Upper lobe of left lung (tissue), 6 donors: ENCODE data around the gene HIGD2B. TPM values are rescaled to one million over a fixed set of nuclear protein-coding genes. Genes with fewer than 3 reads are reported as not detected.
"Not testable (repeated sequence)": the region's sequence is repeated elsewhere in the genome, so short reads cannot be mapped to it uniquely, and the experiment has no call there.

Experiments
- ATAC-seq, 2 donors: fragments of 200-7000 bp; cut with Tn5 transposase; one replicate each; pipeline ENCODE4 v1.9.1; 2022; ENCODE audit warnings: mild to moderate bottlenecking in 2 of 2, moderate library complexity in 2 of 2; ENCODE audit not compliant: low FRiP score in 2 of 2
- DNase-seq, 2 donors: peaks; one replicate each; pipeline ENCODE4 v3.0.0-alpha.2; 2019 to 2020
- H3K27ac ChIP-seq, 4 donors: fragments of 200-600 bp; sonication (generic); one replicate each; pipeline ENCODE4 v1.5.1; 2016 to 2019
- H3K27me3 ChIP-seq, 4 donors: fragments of 200-600 bp; sonication (generic); one replicate each; pipeline ENCODE4 v1.5.1; 2017 to 2019
- H3K36me3 ChIP-seq, 4 donors: fragments of 200-600 bp; sonication (generic); one replicate each; pipeline ENCODE4 v1.5.1; 2016 to 2019
- H3K4me1 ChIP-seq, 4 donors: fragments of 200-600 bp; sonication (generic); one replicate each; pipeline ENCODE4 v1.5.1; 2018 to 2019
- H3K4me3 ChIP-seq, 4 donors: fragments of 200-600 bp; sonication (generic); one replicate each; pipeline ENCODE4 v1.5.1; 2017 to 2019; ENCODE audit warnings: mild to moderate bottlenecking in 2 of 4, moderate library complexity in 1 of 4
- H3K9me3 ChIP-seq, 4 donors: fragments of 200-600 bp; sonication (generic); one replicate each; pipeline ENCODE4 v1.5.1; 2018 to 2019
- CTCF ChIP-seq, 6 experiments: fragments of 450-650 bp in 4 of 6; fragments of 200-600 bp in 2 of 6; sonication (generic) in 2 of 6; IDR thresholded peaks; one replicate each; pipeline ENCODE4 v1.5.1; 2016 to 2019; ENCODE audit warnings: antibody characterized with exemption in 6 of 6
- EP300 ChIP-seq, 4 donors: sonication (generic); formaldehyde crosslinking; IDR thresholded peaks; one replicate each; pipeline ENCODE4 v1.5.1; 2017; ENCODE audit warnings: antibody characterized with exemption in 4 of 4, control low read depth in 2 of 4
- POLR2A ChIP-seq, 4 donors: fragments of 450-650 bp; IDR thresholded peaks; one replicate each; pipeline ENCODE4 v1.5.1; 2016 to 2017; ENCODE audit warnings: antibody characterized with exemption in 4 of 4, mild to moderate bottlenecking in 2 of 4
- POLR2AphosphoS5 ChIP-seq, 2 donors: sonication (generic); formaldehyde crosslinking; IDR thresholded peaks; one replicate each; pipeline ENCODE4 v1.5.1; 2017; ENCODE audit warnings: antibody characterized with exemption in 2 of 2
- WGBS, 2 donors: methylation state at CpG; one replicate each; pipeline ENCODE4 v1.1.5; 2017 to 2018; 5-methylcytosine and 5-hydroxymethylcytosine counted together
- total RNA-seq, 6 donors: library from RNA; depleted of rRNA in 4 of 6; stranded (reverse); fragments of >200 nt in 4 of 6; gene quantifications; one replicate each; pipeline versions ENCODE4 v1.1.0 to v1.2.1, GENCODE V29; 2016 to 2021
- donor health status: DM: no; HTN: no; CAD: no; lungs with moderate emphysema.
- donor health status: DM: no; HTN: yes; CAD: no; lungs with severe emphysema.

HIGD2B gene
- total RNA-seq, 6 donors from 2014 or later = not detected

DNA sequence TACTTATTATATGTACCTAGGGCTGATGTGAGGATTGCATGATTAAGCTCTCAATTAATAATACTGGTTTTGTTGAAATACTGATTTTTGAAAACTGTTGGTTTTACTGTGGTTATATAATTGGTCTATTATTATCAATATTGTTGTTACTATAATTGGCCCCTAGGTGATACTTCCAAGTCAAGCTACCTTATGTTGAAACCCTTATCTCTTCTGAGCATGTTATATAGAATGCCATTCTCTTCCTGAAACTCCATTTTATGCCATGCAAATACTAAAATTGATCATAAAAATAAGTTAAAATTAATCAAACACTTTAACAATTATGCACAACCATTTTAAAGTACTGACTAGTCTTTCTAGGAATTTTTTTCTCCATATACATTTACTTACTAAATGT is 46.1 kb upstream of the HIGD2B start:
- TF ChIP-seq POLR2A (IDR thresholded peaks at IDR 0.05) (no peak), EP300 (IDR thresholded peaks at IDR 0.05) (no peak), CTCF (IDR thresholded peaks at IDR 0.05) (no peak), POLR2AphosphoS5 (IDR thresholded peaks at IDR 0.05) (no peak)
- ATAC-seq (no peak), DNase-seq (no peak)
- Histone ChIP-seq H3K4me1 (no peaks in the 10 kb centered on the region), H3K4me3 (no peak overlapping the region), H3K27me3 (no peaks in the 10 kb centered on the region), H3K27ac (no peak overlapping the region), H3K36me3 (peaks cover 8 to 57% (median 20%) of the 10 kb centered on the region in 4 donors), H3K9me3 (no peaks in the 10 kb centered on the region)

DNA sequence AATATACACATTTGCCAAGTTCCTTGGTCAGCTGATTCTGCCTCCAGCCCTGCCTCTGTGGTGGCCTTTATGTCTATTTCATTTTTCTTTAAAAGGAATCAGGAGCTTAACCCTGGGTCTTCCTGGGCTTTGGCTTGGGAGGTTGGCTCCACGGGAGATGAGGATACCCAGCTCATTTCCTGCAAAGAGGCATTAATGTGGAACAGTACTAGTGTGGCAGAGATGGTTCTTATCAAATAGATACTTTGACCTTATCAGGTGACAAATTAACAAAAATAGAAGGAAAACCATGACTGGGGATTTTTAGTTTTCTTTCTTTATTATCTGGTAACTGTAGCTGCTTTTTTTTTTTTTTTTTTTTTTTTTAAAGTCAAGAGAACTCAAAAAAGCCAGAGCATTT is 42.8 kb upstream of the HIGD2B start:
- Histone ChIP-seq H3K27me3 (no peaks in the 10 kb centered on the region), H3K4me3 (no peak overlapping the region), H3K4me1 (no peaks in the 10 kb centered on the region), H3K27ac (no peak overlapping the region), H3K9me3 (no peaks in the 10 kb centered on the region), H3K36me3 (peaks cover 3 to 34% (median 7%) of the 10 kb centered on the region in 4 donors)
- DNase-seq (no peak), ATAC-seq (no peak)
- no peak for TF ChIP-seq POLR2A (IDR thresholded peaks at IDR 0.05)
- no peak for TF ChIP-seq POLR2AphosphoS5 (IDR thresholded peaks at IDR 0.05)
- no peak for TF ChIP-seq CTCF (IDR thresholded peaks at IDR 0.05)
- no peak for TF ChIP-seq EP300 (IDR thresholded peaks at IDR 0.05)
- 86 to 96% methylated on average over 1 of the region's 1 CpG for WGBS, 2 donors

DNA sequence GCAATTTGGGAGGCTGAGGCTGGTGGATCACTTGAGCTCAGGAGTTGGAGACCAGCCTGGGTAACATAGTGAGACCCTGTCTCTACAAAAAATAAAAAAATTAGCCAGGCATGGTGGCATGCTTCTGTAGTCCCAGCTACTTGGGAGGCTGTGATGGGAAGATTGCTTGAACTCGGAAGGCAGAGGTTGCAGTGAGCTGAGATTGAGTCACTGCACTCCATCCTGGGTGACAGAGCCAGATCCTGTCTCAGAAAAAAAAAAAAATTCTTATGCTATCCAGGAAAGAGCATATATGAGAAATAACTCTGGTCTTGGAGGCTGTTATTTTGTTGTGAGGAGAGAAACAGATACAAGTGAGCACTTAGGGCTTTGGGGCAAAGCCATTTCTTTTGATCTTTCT is 42.3 kb upstream of the HIGD2B start:
- H3K4me3 ChIP-seq, H3K27me3 ChIP-seq, ATAC-seq, H3K9me3 ChIP-seq, DNase-seq, H3K27ac ChIP-seq, H3K4me1 ChIP-seq: not testable (repeated sequence)
- 87 to 94% methylated on average over 1 of the region's 1 CpG for WGBS, 2 donors
- H3K36me3 ChIP-seq = peaks cover 3 to 34% (median 7%) of the 10 kb centered on the region in 4 donors

- no peaks in the 10 kb centered on the region for H3K27me3 ChIP-seq
- DNase-seq = no peak
- H3K4me3 ChIP-seq = no peak overlapping the region
- TF ChIP-seq CTCF (IDR thresholded peaks at IDR 0.05) (no peak), EP300 (IDR thresholded peaks at IDR 0.05) (no peak), POLR2AphosphoS5 (IDR thresholded peaks at IDR 0.05) (no peak), POLR2A (IDR thresholded peaks at IDR 0.05) (no peak)
- H3K4me1 ChIP-seq = no peaks in the 10 kb centered on the region
- no peaks in the 10 kb centered on the region for H3K9me3 ChIP-seq
- H3K36me3 ChIP-seq = peaks cover 3 to 33% (median 7%) of the 10 kb centered on the region in 4 donors
- H3K27ac ChIP-seq = no peak overlapping the region
- no peak for ATAC-seq
Measured at GRCh38 chr15:72727154-72727553, 41.2 kb upstream of the HIGD2B start.

DNA sequence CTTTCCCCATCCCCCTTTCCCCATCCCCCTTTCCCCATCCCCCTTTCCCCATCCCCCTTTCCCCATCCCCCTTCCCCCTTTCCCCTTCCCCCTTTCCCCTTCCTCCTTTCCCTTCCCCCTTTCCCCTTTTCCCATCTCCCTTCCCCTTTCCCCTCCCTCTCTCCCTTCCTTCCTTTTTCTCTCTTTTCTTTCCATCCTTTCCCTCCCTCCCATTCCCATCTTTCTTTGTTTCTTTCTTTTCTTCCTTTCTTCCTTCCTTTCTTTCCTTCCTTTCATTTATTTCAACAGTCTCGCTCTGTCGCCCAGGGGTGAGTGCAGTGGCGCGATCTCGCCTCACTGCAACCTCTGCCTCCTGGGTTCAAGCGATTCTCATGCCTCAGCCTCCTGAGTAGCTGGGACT is 39.9 kb upstream of the HIGD2B start:
- H3K4me1 ChIP-seq, H3K27ac ChIP-seq, H3K4me3 ChIP-seq, H3K9me3 ChIP-seq, ATAC-seq, H3K27me3 ChIP-seq: not testable (repeated sequence)
- DNase-seq = peak in 1 of 2 donors; percentile 9
- H3K36me3 ChIP-seq = peaks cover 0 to 20% (median 0%) of the 10 kb centered on the region in 4 donors
- 95 to 98% methylated on average over 6 of the region's 6 CpGs for WGBS, 2 donors

- Histone ChIP-seq H3K27me3 (no peaks in the 10 kb centered on the region), H3K36me3 (peaks cover 0 to 16% (median 0%) of the 10 kb centered on the region in 4 donors), H3K4me1 (no peaks in the 10 kb centered on the region), H3K27ac (no peak overlapping the region), H3K9me3 (no peaks in the 10 kb centered on the region), H3K4me3 (no peak overlapping the region)
- TF ChIP-seq CTCF (IDR thresholded peaks at IDR 0.05) = no peak
- ATAC-seq (no peak), DNase-seq (no peak)
- 65 to 83% methylated on average over 3 of the region's 3 CpGs for WGBS, 2 donors
Measured at GRCh38 chr15:72725446-72725845, 39.5 kb upstream of the HIGD2B start.
